GM21526 (cell line): ENCODE results near the gene RAD51B.
"Not testable (repeated sequence)": the region's sequence is repeated elsewhere in the genome, so short reads cannot be mapped to it uniquely, and the experiment has no call there.

Source experiments
- ATAC-seq: cut with Tn5 transposase; IDR thresholded peaks from one replicate; pipeline ENCODE4 v1.9.1; 2021; ENCODE audit warnings: moderate library complexity; ENCODE audit not compliant: unreplicated experiment, low FRiP score

The RAD51B gene

DNA sequence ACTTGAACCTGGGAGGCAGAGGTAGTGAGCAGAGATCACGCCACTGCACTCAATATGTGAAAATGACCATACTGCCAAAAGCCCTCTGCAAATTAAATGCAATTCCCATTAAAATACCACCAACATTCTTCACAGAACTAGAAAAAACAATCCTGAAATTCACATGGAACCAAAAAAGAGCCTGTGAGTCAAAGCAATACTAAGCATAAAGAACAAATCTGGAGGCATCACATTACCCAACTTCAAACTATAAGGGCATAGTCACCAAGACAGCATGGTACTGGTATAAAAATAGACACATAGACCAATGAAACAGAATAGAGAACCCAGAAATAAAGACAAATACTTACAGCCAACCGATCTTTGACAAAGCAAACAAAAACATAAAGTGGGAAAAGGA is 401.5 kb downstream of the RAD51B start:
- not testable (repeated sequence) for ATAC-seq

DNA sequence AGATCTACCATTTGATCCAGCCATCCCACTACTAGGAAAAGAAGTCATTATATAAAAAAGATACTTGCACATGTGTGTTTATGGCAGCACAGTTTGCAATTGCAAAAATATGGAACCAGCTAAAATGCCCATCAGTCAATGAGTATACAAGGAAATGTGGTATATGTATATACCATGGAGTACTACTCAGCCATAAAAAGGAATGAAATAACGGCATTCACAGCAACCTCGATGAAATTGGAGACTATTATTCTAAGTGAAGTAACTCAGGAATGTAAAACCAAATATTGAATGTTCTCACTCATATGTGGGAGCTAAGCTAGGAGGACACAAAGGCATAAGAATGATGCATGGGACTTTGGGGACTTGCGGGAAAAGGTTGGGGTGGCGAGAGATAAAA is 402.6 kb downstream of the RAD51B start:
- no peak for ATAC-seq

DNA sequence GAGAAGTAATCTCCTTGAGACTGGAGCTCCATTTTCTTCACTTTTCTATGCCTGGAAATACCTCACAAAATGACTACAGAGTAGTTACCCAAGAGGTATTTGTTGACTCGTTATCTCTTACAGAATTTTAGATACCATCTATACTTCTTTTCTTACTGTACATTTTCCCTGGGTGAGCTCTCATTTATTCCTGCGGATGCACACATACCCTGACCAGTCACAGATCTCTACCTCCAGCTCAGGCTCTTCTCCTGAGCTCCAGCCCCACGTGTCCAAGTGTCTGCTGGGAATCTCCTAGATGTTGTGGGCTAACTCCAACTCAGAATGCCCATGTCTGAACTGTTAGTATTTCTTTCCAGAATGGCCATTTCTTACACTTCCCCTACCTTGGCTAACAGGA is 403.1 kb downstream of the RAD51B start:
- ATAC-seq: no peak

DNA sequence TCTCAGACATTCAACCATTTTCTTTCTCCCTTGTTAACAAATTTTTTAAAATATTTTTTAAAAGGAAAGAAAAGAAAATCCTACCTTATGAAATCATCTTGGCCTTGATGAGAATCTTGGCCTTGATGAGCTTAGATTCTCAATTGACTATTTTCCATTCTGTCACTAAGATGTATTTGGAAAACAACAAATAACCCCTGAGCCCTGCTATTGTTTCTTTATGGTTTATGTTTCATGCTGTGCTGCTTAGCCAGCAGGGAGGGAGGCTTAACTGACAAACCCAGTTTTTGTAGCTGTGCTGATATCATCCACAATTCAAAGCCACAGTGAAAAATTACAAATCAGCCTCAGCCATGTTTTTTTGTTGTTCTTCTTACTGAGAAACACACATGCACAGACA is 404.1 kb downstream of the RAD51B start:
- no peak for ATAC-seq

DNA sequence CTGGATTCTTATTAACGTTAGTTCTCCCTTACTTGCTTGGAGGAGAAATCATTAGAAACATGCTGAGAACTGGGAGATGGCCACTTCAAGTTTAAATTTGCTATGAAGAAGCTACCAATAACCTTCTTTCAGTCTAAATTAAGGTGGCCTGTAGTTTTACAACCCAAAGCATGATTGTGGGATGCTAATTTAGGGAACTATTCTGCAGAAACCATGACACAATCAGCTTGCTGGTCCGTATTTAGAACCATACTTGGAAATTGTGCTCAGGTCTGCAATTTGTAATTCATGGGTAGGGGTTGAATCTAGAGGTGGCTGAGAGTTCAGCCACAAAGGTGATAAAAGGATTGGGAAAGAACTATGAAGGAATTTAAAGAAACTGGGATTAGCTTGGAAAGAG is 405.7 kb downstream of the RAD51B start:
- no peak for ATAC-seq

DNA sequence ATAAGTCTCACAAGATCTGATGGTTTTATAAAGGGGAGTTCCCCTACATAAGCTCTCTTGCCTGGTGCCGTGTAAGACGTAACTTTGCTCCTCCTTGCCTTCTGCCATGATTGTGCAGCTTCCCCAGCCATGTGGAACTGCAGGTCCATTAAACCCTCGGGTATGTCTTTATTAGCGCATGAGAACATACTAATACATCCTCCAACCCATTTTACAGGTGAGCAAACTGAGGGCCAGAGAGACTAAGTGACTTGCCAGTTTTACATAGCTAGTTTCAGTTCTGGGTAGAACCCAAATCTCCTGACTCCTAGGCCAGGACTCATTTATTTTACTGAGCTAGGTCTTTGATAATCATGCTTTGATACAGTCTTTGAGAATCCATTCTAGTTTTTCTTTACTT is 406.9 kb downstream of the RAD51B start:
- no peak for ATAC-seq

DNA sequence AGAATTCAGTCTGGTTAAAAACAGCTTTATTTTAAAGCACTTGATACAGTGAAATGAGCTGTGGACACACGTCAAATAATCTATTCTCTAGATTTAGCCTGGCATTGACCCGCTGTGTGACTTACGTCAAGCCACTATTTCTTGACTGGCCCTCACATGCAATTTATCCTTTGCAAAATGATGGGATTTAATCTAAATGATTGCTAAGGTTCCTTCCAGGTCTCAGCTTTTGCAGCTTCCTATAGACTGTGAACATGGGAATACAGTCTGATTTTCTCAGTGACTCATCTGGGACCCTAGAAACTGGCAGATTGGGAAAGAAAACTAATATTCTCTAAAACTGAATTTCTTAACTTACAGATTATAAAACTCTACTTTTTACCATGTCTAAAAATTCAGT is 409.1 kb downstream of the RAD51B start:
- ATAC-seq: no peak

DNA sequence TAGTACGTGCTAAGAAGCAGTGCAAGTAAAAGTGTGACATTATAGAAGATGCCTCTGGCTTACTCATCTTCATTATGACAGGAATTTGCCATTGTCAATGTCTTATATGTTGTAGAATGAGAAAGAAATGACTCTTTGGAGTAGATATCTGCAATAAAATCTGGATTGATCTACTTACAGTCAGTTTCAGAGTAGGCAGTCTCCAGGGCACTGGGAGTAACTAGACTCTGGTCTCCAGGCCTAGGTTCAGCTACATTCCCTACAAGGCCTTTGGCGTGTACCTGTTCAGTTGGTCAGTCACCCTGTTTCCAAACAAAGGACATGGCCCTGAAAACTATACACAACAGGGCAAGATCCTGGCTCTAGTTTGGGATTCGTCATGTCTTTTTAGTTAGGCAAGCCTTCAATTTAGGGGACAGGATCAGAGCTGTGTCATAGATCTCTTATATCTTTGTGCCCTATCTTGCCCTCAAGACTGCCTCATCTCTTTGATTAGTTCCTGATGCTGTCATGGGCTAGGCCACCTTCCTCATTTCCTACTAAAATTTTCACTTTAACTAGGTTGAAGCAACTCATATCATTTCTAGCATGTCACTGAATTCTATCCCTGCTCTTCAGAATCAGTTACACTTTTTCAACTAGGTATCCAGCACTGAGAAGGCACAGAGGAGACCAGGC is 410.0 kb downstream of the RAD51B start:
- no peak for ATAC-seq

DNA sequence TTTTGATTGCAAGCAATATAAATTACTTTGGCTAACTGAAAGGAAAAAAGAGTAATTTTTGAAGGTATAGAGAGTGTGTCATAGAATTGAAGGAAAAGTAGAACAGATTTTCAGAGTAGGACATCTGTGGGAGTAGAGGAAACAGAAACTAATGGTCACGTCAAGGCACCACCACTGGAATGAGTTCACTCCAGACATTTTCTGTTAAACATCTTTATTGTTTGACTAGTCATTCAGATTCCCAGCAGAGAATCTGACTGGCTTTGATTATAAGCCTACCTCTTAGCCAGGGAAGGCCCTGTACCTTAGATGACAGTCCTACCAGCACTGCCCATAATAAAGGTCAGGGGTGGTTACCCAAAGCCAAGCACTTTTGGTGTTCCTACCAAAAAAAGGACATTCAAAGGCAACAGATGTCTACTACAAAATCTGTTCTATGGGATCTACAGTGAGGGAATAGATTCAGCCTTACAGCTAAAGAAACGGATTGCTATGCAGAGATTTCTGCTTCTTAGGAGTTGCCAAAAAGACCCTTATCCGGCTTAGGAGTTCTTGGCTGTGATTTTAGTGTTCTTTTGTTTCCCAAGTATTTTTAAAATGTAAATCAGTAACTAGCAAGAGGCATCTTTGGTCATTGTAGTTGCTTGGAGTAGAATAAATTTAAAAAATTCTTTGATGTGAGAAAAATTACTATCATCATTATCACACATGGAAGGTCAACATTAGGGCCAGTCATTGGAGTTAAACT is 410.8 kb downstream of the RAD51B start:
- no peak for ATAC-seq

DNA sequence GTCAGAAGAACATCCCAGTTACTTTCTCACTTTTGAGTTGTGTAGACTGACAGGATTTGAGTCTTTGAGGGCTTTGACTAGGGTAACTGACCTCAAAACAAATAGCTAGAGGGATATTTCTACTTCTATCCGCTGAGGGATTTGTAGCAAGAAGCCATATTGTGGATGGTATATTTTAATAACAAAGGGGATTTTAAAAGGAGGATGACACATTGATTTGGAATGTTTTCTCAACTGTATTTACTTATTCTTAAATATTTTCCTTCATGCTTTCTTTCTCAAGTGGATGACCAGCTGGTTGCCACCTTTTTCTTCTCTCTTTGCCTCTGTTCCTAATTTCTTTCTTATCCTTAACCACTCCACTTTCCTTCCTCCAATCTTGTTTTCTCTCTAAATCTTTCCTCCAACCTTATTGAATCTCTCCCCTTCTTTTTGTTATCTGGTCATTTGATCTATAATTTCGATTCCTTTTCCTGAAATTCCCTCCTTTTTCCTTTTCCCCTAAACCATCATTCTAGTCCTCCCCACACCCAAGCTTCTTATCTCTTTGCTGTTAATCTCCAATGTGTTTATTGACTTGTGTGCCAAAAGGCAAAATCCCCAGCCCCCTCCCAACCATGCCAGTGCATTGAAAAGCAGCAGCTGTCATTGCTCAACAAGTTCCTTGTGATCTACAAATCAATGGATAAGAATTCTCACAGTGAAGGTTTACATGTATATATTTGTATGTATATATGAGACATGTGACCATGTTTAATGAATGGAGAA is 411.6 kb downstream of the RAD51B start:
- no peak for ATAC-seq

DNA sequence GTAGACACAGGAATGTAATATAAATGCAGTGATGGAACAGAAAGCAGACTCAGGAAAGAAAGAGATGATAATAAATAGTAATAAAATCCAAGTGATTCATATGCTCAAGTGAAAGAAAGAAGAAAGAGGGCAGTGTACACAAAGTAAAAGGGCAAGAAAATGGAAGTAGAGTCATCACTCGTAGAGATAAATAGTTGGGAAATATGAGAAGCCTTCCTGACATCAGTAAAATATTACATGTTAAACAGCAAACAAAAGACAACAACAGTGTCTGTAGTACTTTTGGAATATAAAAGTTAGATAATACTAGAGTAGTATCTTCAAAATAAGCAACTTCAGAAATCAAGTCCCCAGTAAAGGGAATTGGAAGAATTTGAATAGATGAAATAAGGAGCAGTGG is 412.3 kb downstream of the RAD51B start:
- ATAC-seq: no peak

DNA sequence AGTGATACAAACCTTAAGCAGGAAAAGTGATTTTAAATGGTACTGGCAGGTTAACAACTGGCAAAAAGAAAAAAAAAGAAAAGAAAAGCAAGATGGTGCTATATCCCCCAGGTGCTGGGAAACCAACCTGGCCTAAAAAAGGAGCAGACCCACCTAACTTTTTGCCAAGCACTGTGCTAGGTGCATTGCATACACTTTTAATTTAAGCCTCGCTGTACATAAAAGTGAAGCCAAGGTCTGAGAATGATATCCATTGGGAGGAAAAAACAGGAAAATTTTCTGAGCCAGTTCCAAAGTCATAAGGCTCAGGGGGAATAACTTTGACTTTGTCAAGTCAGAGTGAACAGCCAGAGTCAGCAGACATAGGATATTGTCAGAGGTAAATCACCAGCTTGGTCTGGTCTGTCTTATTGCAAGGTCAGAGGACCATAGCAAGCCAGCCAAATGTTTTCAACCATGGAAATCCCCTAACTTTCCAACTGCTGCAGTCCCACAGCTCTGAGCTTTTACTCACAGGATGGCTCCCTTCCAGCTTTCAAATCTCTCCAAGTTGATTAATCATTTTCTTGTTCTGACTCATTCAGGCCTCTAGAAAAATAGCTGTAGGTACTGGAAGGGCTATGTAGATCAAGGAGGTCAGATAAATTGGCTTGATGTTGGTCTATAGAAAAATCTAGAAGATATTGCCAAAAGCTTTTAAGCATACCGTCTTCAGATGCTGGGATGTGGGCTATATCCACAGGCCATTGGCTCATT is 412.9 kb downstream of the RAD51B start:
- no peak for ATAC-seq

DNA sequence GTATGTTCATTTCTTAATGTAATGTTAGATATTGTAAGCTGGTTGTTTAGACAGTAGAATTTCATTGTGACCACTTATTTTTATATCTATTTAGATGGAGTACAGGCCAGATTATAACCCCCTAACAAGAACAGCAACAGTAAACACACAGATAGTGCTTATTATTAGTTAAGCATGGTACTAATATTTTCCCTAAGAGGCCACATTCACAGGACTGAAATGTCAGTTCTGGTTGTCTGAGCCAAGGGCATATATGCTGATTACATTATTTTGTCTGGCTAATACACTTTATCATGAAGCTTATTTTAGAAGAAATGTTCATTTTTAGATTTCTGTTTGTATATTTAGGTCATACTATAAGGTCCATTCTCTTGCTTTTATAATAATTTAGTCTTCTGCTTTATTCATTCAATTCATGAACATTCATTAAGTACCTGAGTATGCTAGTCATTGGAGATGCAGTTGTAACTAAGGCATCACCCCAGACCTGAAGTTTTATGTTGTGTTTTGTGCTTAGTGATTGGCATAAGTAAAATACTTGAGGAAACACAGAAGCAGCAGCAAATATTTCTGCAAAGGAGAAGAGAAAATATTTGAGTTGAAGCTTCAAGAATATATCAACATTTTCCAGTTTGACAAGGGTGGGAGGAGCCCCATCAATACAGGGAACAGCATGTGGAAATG is 413.7 kb downstream of the RAD51B start:
- no peak for ATAC-seq

DNA sequence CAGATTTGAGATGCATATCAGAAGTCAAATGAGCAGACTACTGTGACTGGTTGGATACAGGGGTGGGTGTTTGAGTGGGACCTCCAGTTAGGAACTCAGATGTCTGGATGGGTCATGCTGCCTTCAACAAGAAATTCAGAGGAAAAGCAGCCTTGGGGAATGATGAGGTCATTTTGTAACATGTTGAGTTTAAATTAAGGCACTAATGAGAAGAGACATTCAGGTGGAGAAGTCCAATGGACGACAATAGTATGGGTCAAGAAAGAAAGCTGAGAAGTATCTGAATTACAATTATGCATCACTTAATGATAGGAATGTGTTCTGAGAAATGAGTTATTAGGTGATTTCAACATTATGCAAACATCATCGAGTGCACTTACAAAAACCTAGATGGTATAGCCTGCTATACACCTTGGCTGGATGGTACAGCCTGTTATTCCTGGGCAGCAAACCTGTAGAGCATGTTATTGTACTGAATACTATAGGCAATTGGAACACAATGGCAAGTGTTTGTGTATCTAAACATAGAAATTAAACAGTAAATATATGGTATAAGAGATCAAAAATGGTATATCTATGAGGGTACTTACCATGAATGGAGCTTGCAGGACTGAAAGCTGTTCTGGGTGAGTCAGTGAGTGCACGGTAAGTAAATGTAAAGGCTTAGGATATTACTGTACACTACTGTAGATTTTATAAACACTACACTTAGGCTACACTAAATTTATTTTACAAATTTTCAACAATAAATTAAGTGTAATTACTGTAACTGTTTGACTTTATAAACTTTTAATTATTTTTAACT is 414.7 kb downstream of the RAD51B start:
- no peak for ATAC-seq

DNA sequence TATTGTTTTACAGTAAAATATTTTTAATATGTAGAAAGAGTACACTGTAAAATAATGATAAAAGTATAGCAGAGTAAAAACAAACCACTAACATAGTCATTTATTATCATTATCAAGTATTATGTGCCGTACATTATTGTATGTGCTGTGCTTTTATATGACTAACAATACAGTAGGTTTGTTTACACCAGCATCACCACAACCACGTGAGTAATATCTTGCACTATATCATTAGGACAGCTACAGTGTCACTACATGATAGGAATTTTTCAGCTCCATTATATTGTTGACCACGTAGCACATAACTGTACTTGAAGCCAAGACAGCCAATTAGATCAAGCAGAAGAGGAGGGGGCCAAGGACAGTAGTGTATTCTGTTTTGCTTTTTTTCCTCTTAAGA is 415.4 kb downstream of the RAD51B start:
- no peak for ATAC-seq

DNA sequence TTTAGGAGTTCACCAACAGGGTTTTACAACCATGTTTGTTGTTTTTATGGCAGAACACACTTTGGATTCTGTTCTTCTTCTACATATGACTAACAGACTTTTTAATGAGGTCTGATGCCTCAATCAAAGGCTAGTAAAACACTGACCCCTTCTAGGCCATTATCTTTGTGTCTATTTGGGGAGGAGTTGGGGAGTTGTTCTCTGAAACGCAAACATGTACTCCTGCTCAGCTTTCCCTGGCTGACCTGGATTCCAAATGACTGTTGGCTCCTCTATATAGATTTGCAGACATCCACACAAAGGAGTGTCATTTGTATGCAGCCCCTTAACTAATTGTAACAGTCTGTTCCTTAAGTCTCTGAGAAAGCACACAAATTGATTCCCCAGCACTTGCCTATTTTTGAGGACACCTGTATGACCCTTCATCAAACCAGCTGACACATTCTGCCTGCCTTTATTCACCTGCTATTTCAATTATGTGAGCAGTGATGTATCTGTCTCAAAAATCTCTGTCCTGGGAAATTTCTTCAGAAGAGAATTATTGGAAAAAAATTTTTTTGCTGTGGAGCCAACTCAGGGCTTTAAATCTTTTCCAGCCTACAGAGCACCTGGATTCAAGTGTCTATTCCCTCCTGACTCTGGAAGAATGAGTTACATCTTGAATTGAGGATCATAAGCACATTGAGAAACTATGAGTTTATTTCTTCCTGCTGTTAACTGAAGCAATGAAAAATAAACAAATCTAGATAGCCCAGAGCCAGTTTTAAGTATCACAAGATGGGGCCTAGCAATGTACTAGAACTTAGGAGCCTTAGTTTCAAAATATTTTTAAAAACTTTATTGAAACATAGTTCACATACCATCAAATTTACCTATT is 417.2 kb downstream of the RAD51B start:
- ATAC-seq: no peak

DNA sequence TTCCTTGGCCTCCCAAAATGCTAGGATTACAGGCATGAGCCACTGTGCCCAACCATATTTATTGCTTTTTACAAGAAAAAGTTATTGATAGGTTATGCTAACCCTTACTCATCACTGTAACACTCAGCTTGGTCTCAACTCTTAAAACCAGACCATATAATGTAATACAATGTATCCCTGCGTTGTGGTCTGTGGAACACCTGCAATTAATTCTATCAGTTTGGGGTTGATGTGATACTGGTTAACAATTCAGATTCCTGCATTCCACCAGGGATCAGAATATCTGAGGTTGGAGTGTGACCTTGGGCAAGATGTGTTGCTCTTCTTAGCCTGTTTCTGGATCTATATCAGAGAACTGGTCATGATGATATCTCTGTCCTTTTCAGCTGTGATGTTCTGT is 419.0 kb downstream of the RAD51B start:
- no peak for ATAC-seq

DNA sequence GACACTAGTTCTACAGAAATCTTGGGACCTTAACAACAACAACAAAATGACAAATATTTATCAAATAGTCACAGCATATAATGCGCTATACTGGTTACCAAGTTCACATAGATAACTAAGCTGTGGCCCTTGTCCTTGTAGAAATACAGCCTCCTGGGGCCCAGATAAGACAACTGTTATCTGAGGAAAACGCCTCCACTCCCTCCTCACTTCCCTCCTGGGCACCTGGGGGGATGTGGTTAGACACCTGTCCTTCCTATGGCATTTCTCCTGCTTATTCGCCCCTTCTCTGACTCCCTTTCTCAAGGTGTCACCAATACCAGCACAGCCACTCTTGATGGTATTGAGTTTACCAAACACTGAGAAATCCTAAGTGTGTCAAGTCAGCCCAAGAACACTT is 419.4 kb downstream of the RAD51B start:
- no peak for ATAC-seq
